GM12864 (cell line): Measurements from ENCODE around the gene MRPL20.

Source experiments
- DNase-seq: peaks from one replicate; pipeline ENCODE4 v3.0.0-alpha.2; 2011; ENCODE audit warnings: low read depth
- H3K4me3 ChIP-seq: 2 replicates; pipeline ENCODE4 v1.5.1; 2011; ENCODE audit warnings: mild to moderate bottlenecking, low read depth, low read length, control low read depth
- CTCF ChIP-seq: IDR thresholded peaks from 2 replicates; pipeline ENCODE4 v1.5.1; 2011; ENCODE audit warnings: low read depth, mild to moderate bottlenecking, moderate library complexity, low read length, control low read depth, inconsistent platforms; ENCODE audit errors: missing control alignments

Gene MRPL20

GRCh38 chr1:1358433-1359271 is 48.4 kb downstream of the MRPL20 start, which contains the start of gene MXRA8:
Gene MXRA8, minus strand, starts transcription at chr1:1358555. Its CDS starts 51 bp downstream, at chr1:1358504.
- TF ChIP-seq CTCF: no peak
- no peak within 1 kb of the TSS for H3K4me3 ChIP-seq
- no peak for DNase-seq

GRCh38 chr1:1357871-1358432 is 49.1 kb downstream of the MRPL20 start:
- DNase-seq: no peak
- no peak overlapping the region for H3K4me3 ChIP-seq
- no peak for TF ChIP-seq CTCF

GRCh38 chr1:1356796-1357401 is 50.2 kb downstream of the MRPL20 start:
- no peak for DNase-seq
- no peak overlapping the region for H3K4me3 ChIP-seq
- no peak for TF ChIP-seq CTCF

GRCh38 chr1:1356166-1356795 is 50.8 kb downstream of the MRPL20 start:
- TF ChIP-seq CTCF: no peak
- no peak overlapping the region for H3K4me3 ChIP-seq
- DNase-seq: no peak

- H3K4me3 ChIP-seq: no peak overlapping the region
- no peak for TF ChIP-seq CTCF
- DNase-seq: no peak
These were observed 51.7 kb downstream of the MRPL20 start for GRCh38 chr1:1355416-1355815.

- no peak for DNase-seq
- TF ChIP-seq CTCF: no peak
- H3K4me3 ChIP-seq: no peak overlapping the region
These were observed 52.5 kb downstream of the MRPL20 start for GRCh38 chr1:1354271-1355247.
